Measurements from ENCODE around the gene TIPARP.

The TIPARP gene

DNA sequence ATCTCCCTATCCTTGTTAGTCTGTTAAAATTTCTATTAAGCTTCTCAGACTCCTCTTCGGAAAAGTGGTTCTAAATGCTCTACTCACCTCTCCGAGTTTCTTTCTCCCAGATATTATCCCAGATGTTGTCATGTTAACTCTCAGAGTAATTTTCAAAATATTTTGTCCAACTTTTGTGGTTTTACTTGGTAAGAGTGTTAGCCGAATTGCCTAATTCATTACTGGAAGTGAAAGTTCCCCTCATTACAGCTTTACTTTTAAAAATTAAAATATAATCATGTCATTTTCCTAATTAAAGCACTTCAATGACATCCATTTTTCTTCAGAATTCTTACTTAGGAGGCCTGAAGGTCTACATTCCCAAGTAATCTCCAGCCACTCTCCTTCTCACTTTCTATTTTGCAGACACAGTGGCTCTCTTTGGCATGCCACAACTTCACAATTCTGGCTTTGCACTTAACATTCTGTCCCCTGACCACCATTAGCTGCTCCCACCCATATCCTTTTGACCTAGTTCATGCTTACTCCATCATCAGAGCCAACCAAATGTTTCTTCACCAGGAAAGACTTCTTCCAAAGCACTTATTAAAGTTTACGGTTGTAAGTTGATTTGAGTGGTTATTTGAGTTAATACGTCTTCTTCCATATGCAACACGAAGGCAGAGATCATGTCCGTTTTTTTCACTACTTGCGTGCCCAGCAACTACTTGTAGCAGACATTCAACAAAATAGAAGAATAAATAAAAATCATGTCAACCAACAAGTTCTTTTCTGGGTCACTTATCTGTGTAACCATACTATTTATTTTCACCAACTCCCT, 10.2 kb upstream of the TIPARP start:
- H3K27me3 ChIP-seq (ENCODE audit: control insufficient read depth in 1 of 2, insufficient read depth in 2 of 2, low read length in 2 of 2) = no peaks in the 10 kb centered on the region
- H3K27ac ChIP-seq (ENCODE audit: low read depth, low read length) = no peak overlapping the region
- H3K9ac ChIP-seq (ENCODE audit: low read depth in 1 of 2, low read length in 2 of 2) = no peak overlapping the region
- H3K9me3 ChIP-seq (ENCODE audit: control insufficient read depth in 1 of 2, low read length in 2 of 2) = no peaks in the 10 kb centered on the region
- H3K4me1 ChIP-seq (ENCODE audit: control insufficient read depth in 1 of 2, insufficient read depth in 2 of 2, low read length in 2 of 2) = peaks cover 7 to 19% of the 10 kb centered on the region in 2 donors
- no peaks in the 10 kb centered on the region for H3K36me3 ChIP-seq (ENCODE audit: control insufficient read depth in 1 of 2, insufficient read depth in 2 of 2, low read length in 2 of 2)
- H3K4me3 ChIP-seq (ENCODE audit: low read depth in 1 of 2, low read length in 2 of 2) = no peak overlapping the region

DNA sequence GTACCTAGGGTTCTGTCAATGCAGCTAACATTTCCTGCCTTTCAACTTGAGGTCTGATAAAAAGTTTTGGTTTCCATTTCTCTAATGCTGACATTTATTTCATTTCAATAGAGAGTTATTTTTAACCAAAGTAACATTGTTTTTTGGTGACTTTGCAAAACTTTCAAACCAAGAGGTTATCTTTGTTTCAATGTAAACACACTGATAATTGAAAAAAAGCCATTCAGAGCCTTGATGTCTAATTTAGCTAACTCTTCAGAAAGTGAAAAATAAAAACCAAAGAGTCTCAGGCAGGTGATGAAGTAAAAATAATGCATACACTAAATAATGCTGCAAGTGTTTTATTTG, 9.6 kb upstream of the TIPARP start:
- Histone ChIP-seq H3K4me3 (ENCODE audit: low read depth in 1 of 2, low read length in 2 of 2) (no peak overlapping the region), H3K27me3 (ENCODE audit: control insufficient read depth in 1 of 2, insufficient read depth in 2 of 2, low read length in 2 of 2) (no peaks in the 10 kb centered on the region), H3K36me3 (ENCODE audit: control insufficient read depth in 1 of 2, insufficient read depth in 2 of 2, low read length in 2 of 2) (no peaks in the 10 kb centered on the region), H3K9ac (ENCODE audit: low read depth in 1 of 2, low read length in 2 of 2) (no peak overlapping the region), H3K9me3 (ENCODE audit: control insufficient read depth in 1 of 2, low read length in 2 of 2) (no peaks in the 10 kb centered on the region), H3K4me1 (ENCODE audit: control insufficient read depth in 1 of 2, insufficient read depth in 2 of 2, low read length in 2 of 2) (peaks cover 7 to 19% of the 10 kb centered on the region in 2 donors), H3K27ac (ENCODE audit: low read depth, low read length) (no peak overlapping the region)

DNA sequence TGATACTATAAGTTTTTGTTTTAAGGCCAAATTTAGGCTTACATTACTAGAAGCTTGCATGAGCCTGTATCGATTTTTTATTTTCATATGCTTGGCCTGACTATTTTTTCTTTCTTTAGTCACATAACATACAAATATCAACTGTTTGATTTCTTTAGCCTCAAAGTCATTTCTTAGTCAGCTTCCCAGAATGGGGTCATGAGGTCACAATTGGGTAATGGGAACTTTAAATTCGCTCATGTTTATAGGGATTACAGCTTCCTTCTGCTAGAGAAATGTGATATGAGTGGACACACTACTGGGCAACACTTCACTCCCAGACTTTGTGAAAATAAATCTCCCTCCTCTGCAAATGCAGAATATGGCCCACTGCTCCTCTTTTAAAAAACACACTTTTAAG, 9.1 kb upstream of the TIPARP start:
- Histone ChIP-seq H3K4me1 (ENCODE audit: control insufficient read depth in 1 of 2, insufficient read depth in 2 of 2, low read length in 2 of 2) (peaks cover 7 to 19% of the 10 kb centered on the region in 2 donors), H3K27ac (ENCODE audit: low read depth, low read length) (no peak overlapping the region), H3K9me3 (ENCODE audit: control insufficient read depth in 1 of 2, low read length in 2 of 2) (no peaks in the 10 kb centered on the region), H3K36me3 (ENCODE audit: control insufficient read depth in 1 of 2, insufficient read depth in 2 of 2, low read length in 2 of 2) (no peaks in the 10 kb centered on the region), H3K4me3 (ENCODE audit: low read depth in 1 of 2, low read length in 2 of 2) (no peak overlapping the region), H3K27me3 (ENCODE audit: control insufficient read depth in 1 of 2, insufficient read depth in 2 of 2, low read length in 2 of 2) (no peaks in the 10 kb centered on the region), H3K9ac (ENCODE audit: low read depth in 1 of 2, low read length in 2 of 2) (no peak overlapping the region)

DNA sequence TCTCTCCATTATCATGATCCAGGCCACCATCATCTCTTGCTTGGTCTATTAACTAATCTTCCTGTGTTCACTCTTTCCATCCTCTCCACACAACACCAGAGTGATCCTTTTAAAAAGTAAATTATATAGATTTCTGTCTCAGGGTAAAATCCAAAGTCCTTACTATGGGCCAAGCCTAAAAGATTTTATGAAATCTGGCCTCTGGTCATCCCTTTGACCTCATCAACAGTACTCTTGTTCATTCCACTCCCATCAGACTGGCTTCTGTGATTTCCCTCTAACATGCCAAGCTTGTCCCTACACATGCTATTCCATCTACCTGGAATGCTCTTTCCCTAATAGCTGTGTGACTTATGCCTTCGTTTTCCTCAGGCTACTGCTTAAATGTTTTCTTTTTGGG, 8.3 kb upstream of the TIPARP start:
- Histone ChIP-seq H3K36me3 (ENCODE audit: control insufficient read depth in 1 of 2, insufficient read depth in 2 of 2, low read length in 2 of 2) (no peaks in the 10 kb centered on the region), H3K27ac (ENCODE audit: low read depth, low read length) (no peak overlapping the region), H3K27me3 (ENCODE audit: control insufficient read depth in 1 of 2, insufficient read depth in 2 of 2, low read length in 2 of 2) (no peaks in the 10 kb centered on the region)

DNA sequence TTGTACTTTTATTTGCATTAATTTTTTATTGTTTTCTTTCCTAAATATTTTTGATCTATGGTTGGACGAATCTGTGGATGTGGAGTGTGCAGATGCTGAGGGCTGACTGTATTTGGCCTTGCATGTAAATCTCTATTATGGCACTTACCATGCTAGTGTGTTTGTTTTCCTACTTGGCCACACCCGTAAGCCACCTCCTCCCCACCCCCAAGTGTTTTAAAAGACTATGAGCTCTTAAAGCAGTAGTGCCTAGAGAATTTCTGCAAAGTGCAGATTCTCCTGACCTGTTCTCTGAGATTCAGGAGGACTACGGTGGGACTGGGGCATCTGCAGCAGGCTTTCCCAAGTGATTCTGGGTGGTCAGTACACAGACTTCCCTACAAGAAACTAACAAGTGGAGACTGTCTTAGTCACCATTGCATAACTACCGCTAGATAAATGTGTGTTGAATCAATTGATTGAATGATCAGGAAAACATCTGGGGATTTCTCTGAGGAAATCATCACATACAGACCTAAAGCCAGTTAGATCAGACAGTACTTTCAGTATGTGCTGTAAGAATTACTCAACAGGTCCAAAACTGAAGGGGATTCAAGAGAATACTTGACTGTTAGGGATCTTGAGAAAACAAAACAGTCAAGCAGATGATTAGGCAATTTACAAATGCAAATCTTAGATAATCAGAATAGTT, 6.2 kb upstream of the TIPARP start:
- H3K9me3 ChIP-seq (ENCODE audit: control insufficient read depth in 1 of 2, low read length in 2 of 2) = no peaks in the 10 kb centered on the region
- H3K27ac ChIP-seq (ENCODE audit: low read depth, low read length) = no peak overlapping the region
- H3K4me1 ChIP-seq (ENCODE audit: control insufficient read depth in 1 of 2, insufficient read depth in 2 of 2, low read length in 2 of 2) = peaks cover 7 to 20% of the 10 kb centered on the region in 2 donors
- H3K4me3 ChIP-seq (ENCODE audit: low read depth in 1 of 2, low read length in 2 of 2) = no peak overlapping the region
- no peak overlapping the region for H3K9ac ChIP-seq (ENCODE audit: low read depth in 1 of 2, low read length in 2 of 2)
- H3K36me3 ChIP-seq (ENCODE audit: control insufficient read depth in 1 of 2, insufficient read depth in 2 of 2, low read length in 2 of 2) = no peaks in the 10 kb centered on the region
- H3K27me3 ChIP-seq (ENCODE audit: control insufficient read depth in 1 of 2, insufficient read depth in 2 of 2, low read length in 2 of 2) = no peaks in the 10 kb centered on the region

More for the DNA sequence above, 8.3 kb upstream of the TIPARP start:
- peaks cover 7 to 19% of the 10 kb centered on the region in 2 donors for H3K4me1 ChIP-seq (ENCODE audit: control insufficient read depth in 1 of 2, insufficient read depth in 2 of 2, low read length in 2 of 2)
- no peaks in the 10 kb centered on the region for H3K9me3 ChIP-seq (ENCODE audit: control insufficient read depth in 1 of 2, low read length in 2 of 2)
- H3K4me3 ChIP-seq (ENCODE audit: low read depth in 1 of 2, low read length in 2 of 2) = no peak overlapping the region
- no peak overlapping the region for H3K9ac ChIP-seq (ENCODE audit: low read depth in 1 of 2, low read length in 2 of 2)

DNA sequence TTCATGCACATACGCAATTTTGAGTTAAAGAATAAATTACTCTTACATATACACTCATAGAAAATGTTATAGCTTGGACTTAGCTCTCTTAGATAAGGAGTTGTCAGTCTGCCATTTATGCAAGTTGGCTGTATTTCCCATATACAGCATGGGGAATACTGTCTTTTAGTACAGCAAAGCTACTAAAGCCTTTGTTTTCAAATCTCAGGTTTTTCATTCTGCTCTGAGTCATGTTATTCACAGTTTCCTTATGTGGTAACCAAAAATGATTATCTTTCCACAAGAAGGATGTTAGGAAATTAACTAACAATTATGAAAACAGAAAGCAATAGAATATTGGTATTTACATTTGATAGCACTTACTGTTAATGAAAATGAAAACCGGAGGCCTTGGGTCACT, 4.3 kb upstream of the TIPARP start:
- H3K9ac ChIP-seq (ENCODE audit: low read depth in 1 of 2, low read length in 2 of 2) = no peak overlapping the region
- peaks cover 14 to 21% of the 10 kb centered on the region in 2 donors for H3K4me1 ChIP-seq (ENCODE audit: control insufficient read depth in 1 of 2, insufficient read depth in 2 of 2, low read length in 2 of 2)
- no peak overlapping the region for H3K27ac ChIP-seq (ENCODE audit: low read depth, low read length)
- H3K36me3 ChIP-seq (ENCODE audit: control insufficient read depth in 1 of 2, insufficient read depth in 2 of 2, low read length in 2 of 2) = no peaks in the 10 kb centered on the region
- no peaks in the 10 kb centered on the region for H3K9me3 ChIP-seq (ENCODE audit: control insufficient read depth in 1 of 2, low read length in 2 of 2)
- no peaks in the 10 kb centered on the region for H3K27me3 ChIP-seq (ENCODE audit: control insufficient read depth in 1 of 2, insufficient read depth in 2 of 2, low read length in 2 of 2)
- H3K4me3 ChIP-seq (ENCODE audit: low read depth in 1 of 2, low read length in 2 of 2) = no peak overlapping the region

DNA sequence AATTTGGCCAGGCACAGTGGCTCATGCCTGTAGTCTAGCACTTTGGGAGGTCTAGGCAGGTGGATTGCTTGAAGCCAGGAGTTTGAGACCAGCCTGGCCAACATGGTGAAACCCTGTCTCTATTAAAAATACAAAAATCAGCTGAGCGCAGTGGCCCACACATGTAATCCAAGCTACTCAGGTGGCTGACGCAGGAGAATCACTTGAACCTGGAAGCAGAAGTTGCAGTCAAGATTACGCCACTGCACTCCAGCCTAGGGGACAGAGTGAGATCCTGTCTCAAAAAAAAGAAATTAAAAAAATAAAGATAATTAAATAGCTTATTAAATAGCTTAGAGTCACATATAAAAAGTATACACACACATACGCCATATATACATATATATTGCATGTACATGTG, 3.7 kb upstream of the TIPARP start:
- Histone ChIP-seq H3K4me1 (ENCODE audit: control insufficient read depth in 1 of 2, insufficient read depth in 2 of 2, low read length in 2 of 2) (peaks cover 14 to 18% of the 10 kb centered on the region in 2 donors), H3K9me3 (ENCODE audit: control insufficient read depth in 1 of 2, low read length in 2 of 2) (no peaks in the 10 kb centered on the region), H3K27me3 (ENCODE audit: control insufficient read depth in 1 of 2, insufficient read depth in 2 of 2, low read length in 2 of 2) (no peaks in the 10 kb centered on the region), H3K36me3 (ENCODE audit: control insufficient read depth in 1 of 2, insufficient read depth in 2 of 2, low read length in 2 of 2) (no peaks in the 10 kb centered on the region), H3K9ac (ENCODE audit: low read depth in 1 of 2, low read length in 2 of 2) (no peak overlapping the region), H3K4me3 (ENCODE audit: low read depth in 1 of 2, low read length in 2 of 2) (no peak overlapping the region), H3K27ac (ENCODE audit: low read depth, low read length) (no peak overlapping the region)

DNA sequence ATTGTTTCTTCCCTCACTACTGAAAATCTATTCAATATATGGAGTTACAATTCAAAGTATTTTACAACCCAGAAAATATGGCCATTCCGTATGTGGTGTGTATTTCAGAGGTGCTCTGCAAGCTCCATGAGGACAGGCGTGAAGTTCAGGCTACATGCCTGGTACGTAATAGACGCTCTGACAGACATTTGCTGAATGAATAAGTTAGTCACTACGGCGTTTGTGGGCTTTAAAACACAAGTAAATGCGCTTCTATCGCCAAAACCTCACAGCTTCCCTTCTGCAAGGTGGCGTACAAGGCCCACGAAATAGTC, 701 bp upstream of the TIPARP start:
- H3K4me1 ChIP-seq (ENCODE audit: control insufficient read depth in 1 of 2, insufficient read depth in 2 of 2, low read length in 2 of 2) = peaks cover 30 to 31% of the 10 kb centered on the region in 2 donors

DNA sequence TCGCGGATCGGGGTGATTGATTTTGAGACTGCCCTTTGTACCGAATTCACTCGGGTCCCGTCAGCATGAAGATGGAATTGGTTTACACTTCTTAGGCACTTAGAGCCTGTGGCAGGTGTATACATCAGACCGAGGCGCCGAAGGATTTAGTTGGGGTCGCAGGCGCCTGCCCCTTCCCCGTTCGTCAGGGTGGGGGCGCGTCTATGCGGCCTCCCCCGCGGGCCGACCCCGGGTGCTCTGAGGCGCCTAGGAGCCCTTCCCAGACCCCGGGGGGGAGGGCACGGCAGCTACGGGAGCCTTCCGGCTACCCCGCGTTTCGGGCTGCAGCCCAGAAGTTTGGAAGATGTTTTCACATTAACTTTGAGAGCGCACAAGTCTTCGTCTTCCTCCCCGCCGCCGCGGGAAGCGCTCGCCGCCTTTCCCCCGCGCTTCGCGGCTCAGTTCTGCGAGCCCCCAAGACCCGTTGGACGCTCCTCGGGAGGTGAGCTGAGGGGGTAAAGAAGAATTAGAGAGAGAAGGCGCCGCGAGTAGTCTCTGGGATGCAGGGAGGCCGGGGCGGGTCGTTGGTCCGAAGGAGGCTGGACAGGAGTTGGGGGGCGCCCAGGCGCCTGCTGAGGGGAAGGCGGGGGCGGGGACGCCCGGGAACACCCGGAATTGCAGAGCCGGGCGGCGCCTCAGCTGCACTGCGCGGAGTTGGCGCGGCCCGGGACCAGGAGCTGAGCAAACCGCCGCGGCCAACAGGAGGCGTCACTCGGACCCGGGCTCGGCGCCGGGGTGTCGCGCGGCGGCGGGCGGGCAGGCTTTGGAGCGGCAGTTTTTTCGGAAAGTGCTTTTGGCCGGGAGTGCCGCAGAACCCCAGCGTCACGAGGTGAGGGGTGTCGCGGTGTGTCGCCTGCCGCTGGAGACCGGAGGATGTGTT, 780 bp downstream of the TIPARP start:
- Histone ChIP-seq H3K27me3 (ENCODE audit: control insufficient read depth in 1 of 2, insufficient read depth in 2 of 2, low read length in 2 of 2) (no peaks in the 10 kb centered on the region), H3K36me3 (ENCODE audit: control insufficient read depth in 1 of 2, insufficient read depth in 2 of 2, low read length in 2 of 2) (peaks cover 8 to 21% of the 10 kb centered on the region in 2 donors), H3K9ac (ENCODE audit: low read depth in 1 of 2, low read length in 2 of 2) (peak overlapping the region; percentile 85 to 90), H3K9me3 (ENCODE audit: control insufficient read depth in 1 of 2, low read length in 2 of 2) (no peaks in the 10 kb centered on the region), H3K4me1 (ENCODE audit: control insufficient read depth in 1 of 2, insufficient read depth in 2 of 2, low read length in 2 of 2) (peaks cover 34 to 35% of the 10 kb centered on the region in 2 donors), H3K4me3 (ENCODE audit: low read depth in 1 of 2, low read length in 2 of 2) (peak overlapping the region; percentile 84 to 86), H3K27ac (ENCODE audit: low read depth, low read length) (peak overlapping the region; percentile 97)

More for the DNA sequence above, 701 bp upstream of the TIPARP start:
- peaks cover 8 to 10% of the 10 kb centered on the region in 2 donors for H3K36me3 ChIP-seq (ENCODE audit: control insufficient read depth in 1 of 2, insufficient read depth in 2 of 2, low read length in 2 of 2)
- H3K4me3 ChIP-seq (ENCODE audit: low read depth in 1 of 2, low read length in 2 of 2) = peak overlapping the region; percentile 84 to 86
- H3K27me3 ChIP-seq (ENCODE audit: control insufficient read depth in 1 of 2, insufficient read depth in 2 of 2, low read length in 2 of 2) = no peaks in the 10 kb centered on the region
- no peaks in the 10 kb centered on the region for H3K9me3 ChIP-seq (ENCODE audit: control insufficient read depth in 1 of 2, low read length in 2 of 2)
- H3K27ac ChIP-seq (ENCODE audit: low read depth, low read length) = peak overlapping the region; percentile 84
- peak overlapping the region in 1 of 2 donors; percentile 65 for H3K9ac ChIP-seq (ENCODE audit: low read depth in 1 of 2, low read length in 2 of 2)
